ENCODE measurements around the gene GALNT13.

DNA sequence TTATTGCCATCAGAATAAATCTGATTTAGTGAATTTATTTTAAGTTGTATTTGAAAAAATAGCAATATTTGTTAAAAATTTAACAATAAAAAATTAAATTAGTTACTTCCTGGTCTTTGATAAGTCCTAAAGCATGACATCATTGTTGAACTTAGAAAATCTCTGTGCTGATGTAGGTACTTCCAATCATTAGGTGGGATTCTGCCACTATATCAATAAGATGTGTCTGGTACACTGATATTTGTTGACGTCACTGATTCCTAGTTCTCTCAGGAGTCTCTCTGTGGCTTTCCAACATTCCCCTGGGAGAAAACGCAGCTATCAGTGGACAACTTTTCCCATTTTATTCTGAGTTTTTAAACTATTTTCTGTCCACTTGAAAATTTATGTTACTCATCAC is 143.5 kb downstream of the GALNT13 start:
- TF ChIP-seq POLR2A (IDR thresholded peaks at IDR 0.05) = no peak
- TF ChIP-seq, protein P1, sequence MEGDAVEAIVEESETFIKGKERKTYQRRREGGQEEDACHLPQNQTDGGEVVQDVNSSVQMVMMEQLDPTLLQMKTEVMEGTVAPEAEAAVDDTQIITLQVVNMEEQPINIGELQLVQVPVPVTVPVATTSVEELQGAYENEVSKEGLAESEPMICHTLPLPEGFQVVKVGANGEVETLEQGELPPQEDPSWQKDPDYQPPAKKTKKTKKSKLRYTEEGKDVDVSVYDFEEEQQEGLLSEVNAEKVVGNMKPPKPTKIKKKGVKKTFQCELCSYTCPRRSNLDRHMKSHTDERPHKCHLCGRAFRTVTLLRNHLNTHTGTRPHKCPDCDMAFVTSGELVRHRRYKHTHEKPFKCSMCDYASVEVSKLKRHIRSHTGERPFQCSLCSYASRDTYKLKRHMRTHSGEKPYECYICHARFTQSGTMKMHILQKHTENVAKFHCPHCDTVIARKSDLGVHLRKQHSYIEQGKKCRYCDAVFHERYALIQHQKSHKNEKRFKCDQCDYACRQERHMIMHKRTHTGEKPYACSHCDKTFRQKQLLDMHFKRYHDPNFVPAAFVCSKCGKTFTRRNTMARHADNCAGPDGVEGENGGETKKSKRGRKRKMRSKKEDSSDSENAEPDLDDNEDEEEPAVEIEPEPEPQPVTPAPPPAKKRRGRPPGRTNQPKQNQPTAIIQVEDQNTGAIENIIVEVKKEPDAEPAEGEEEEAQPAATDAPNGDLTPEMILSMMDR (IDR thresholded peaks at IDR 0.05) = no peak

Measured in adrenal gland (tissue), 5 donors.